Measurements from ENCODE around the gene STRA8. TPM values are rescaled to one million over a fixed set of nuclear protein-coding genes. Genes with fewer than 3 reads are reported as not detected.

The STRA8 gene
- total RNA-seq, 1 donor from 2014 or later = not detected

- peak; percentile 18 for DNase-seq (ENCODE audit: low read depth)
- TF ChIP-seq CTCF (conservative IDR thresholded peaks at IDR 0.05; ENCODE audit: low read depth, low read length) = no peak
- no peak overlapping the region for H3K4me3 ChIP-seq (ENCODE audit: low read depth, low read length)
Observed at GRCh38 chr7:135235841-135236240, 2.2 kb downstream of the STRA8 start.

- H3K4me3 ChIP-seq (ENCODE audit: low read depth, low read length) = no peak overlapping the region
- peak; percentile 82 for DNase-seq (ENCODE audit: low read depth)
- TF ChIP-seq CTCF (conservative IDR thresholded peaks at IDR 0.05; ENCODE audit: low read depth, low read length) = no peak
Observed at GRCh38 chr7:135236727-135237126, 3.1 kb downstream of the STRA8 start.

- DNase-seq (ENCODE audit: low read depth) = no peak
- peak; percentile 70 for TF ChIP-seq CTCF (conservative IDR thresholded peaks at IDR 0.05; ENCODE audit: low read depth, low read length)
- no peak overlapping the region for H3K4me3 ChIP-seq (ENCODE audit: low read depth, low read length)
Observed at GRCh38 chr7:135238112-135238744, 4.6 kb downstream of the STRA8 start.

- no peak overlapping the region for H3K4me3 ChIP-seq (ENCODE audit: low read depth, low read length)
- no peak for TF ChIP-seq CTCF (conservative IDR thresholded peaks at IDR 0.05; ENCODE audit: low read depth, low read length)
- no peak for DNase-seq (ENCODE audit: low read depth)
Observed at GRCh38 chr7:135239263-135239662, 5.6 kb downstream of the STRA8 start.

- no peak overlapping the region for H3K4me3 ChIP-seq (ENCODE audit: low read depth, low read length)
- no peak for DNase-seq (ENCODE audit: low read depth)
- no peak for TF ChIP-seq CTCF (conservative IDR thresholded peaks at IDR 0.05; ENCODE audit: low read depth, low read length)
Observed at GRCh38 chr7:135240441-135240840, 6.8 kb downstream of the STRA8 start.

- H3K4me3 ChIP-seq (ENCODE audit: low read depth, low read length) = no peak overlapping the region
- TF ChIP-seq CTCF (conservative IDR thresholded peaks at IDR 0.05; ENCODE audit: low read depth, low read length) = no peak
- no peak for DNase-seq (ENCODE audit: low read depth)
Observed at GRCh38 chr7:135242096-135242684, 8.6 kb downstream of the STRA8 start.
